Endothelial cell of umbilical vein (primary cell): Measurements from ENCODE around the gene TMEM229B. TPM values are rescaled to one million over a fixed set of nuclear protein-coding genes. Genes with fewer than 3 reads are reported as not detected.

Experiments used
- BruUV-seq: library from RNA; stranded (reverse); fragments of 400-500 nt; replicated peaks from 2 replicates; lab custom pipeline; 2021; lab: Mats Ljungman, UMichigan
- CTCF ChIA-PET: fragments of 300-600, 350-600 bp; sonication (Branson Sonifier 250); formaldehyde crosslinking; loops from one replicate; lab custom pipeline; 2021; ENCODE audit warnings: antibody characterized with exemption, inconsistent platforms; lab: Charles Lee
- POLR2A ChIA-PET: fragments of 300-600, 350-600 bp; sonication (Branson Sonifier 250); formaldehyde crosslinking; loops from one replicate; lab custom pipeline; 2021; ENCODE audit warnings: antibody characterized with exemption, inconsistent platforms; lab: Charles Lee
- DNase-seq: peaks from one replicate; pipeline ENCODE4 v3.0.0-alpha.2; 2011; ENCODE audit warnings: low read depth, low spot score
- FAIRE-seq: peaks from 2 replicates; lab custom pipeline; 2011; peaks lifted over from hg19 to GRCh38; lab: Jason Lieb, UNC
- H2AFZ ChIP-seq: 2 replicates; pipeline ENCODE4 v1.6.0; 2012; ENCODE audit warnings: low read depth, low read length, control low read depth, inconsistent platforms
- H3K27ac ChIP-seq: 2 replicates; pipeline ENCODE4 v1.5.1; 2011; ENCODE audit warnings: low read depth, mild to moderate bottlenecking, control low read depth, low read length, moderate library complexity; ENCODE audit not compliant: insufficient read depth
- H3K27me3 ChIP-seq, 2 experiments: 2 replicates each; pipeline versions ENCODE4 v1.6.0 to v1.6.1; 2011; ENCODE audit warnings: low read length in 2 of 2, mixed read lengths in 1 of 2; ENCODE audit not compliant: control insufficient read depth in 2 of 2, insufficient read depth in 2 of 2
- H3K36me3 ChIP-seq, 2 experiments: 2 replicates in 1 of 2; 3 replicates in 1 of 2; pipeline ENCODE4 v1.5.1; 2011; ENCODE audit warnings: low read length in 2 of 2, mild to moderate bottlenecking in 1 of 2, moderate library complexity in 1 of 2; ENCODE audit not compliant: control insufficient read depth in 2 of 2, insufficient read depth in 2 of 2; ENCODE audit errors: extremely low read depth in 1 of 2
- H3K4me1 ChIP-seq: 3 replicates; pipeline ENCODE4 v1.5.1; 2011; ENCODE audit warnings: mild to moderate bottlenecking, low read length; ENCODE audit not compliant: control insufficient read depth, insufficient read depth; ENCODE audit errors: extremely low read depth
- H3K4me2 ChIP-seq: 2 replicates; pipeline ENCODE4 v1.6.1; 2011; ENCODE audit warnings: low read length, control low read depth, mixed read lengths; ENCODE audit not compliant: insufficient read depth
- H3K4me3 ChIP-seq, 3 experiments: fragments of 200-600 bp in 1 of 3; sonication (generic), shearing (Covaris generic) in 1 of 3; replicated peaks in 1 of 3; 2 replicates each; pipeline ENCODE4 v1.5.1; 2011 to 2016; ENCODE audit warnings: control low read depth in 3 of 3, low read length in 3 of 3, mild to moderate bottlenecking in 2 of 3, inconsistent platforms in 1 of 3, low read depth in 1 of 3, moderate library complexity in 1 of 3; ENCODE audit not compliant: insufficient read depth in 1 of 3
- H3K79me2 ChIP-seq: 2 replicates; pipeline ENCODE4 v1.6.0; 2012; ENCODE audit warnings: low read length, inconsistent platforms; ENCODE audit not compliant: control insufficient read depth, insufficient read depth
- H3K9ac ChIP-seq: replicated peaks from 2 replicates; pipeline ENCODE3; 2011; ENCODE audit warnings: low read length, control low read depth; ENCODE audit not compliant: insufficient read depth; ENCODE audit errors: extremely low read depth
- H3K9me1 ChIP-seq: replicated peaks from 3 replicates; pipeline ENCODE4 v1.6.0; 2011; ENCODE audit warnings: mild to moderate bottlenecking, low read length; ENCODE audit not compliant: control insufficient read depth, insufficient read depth; ENCODE audit errors: extremely low read depth
- H3K9me3 ChIP-seq: replicated peaks from 2 replicates; pipeline ENCODE4 v1.5.1; 2012; ENCODE audit warnings: low read length, inconsistent platforms; ENCODE audit not compliant: control insufficient read depth, insufficient read depth
- H4K20me1 ChIP-seq: replicated peaks from 2 replicates; pipeline ENCODE3; 2011; ENCODE audit warnings: mild to moderate bottlenecking, low read length; ENCODE audit not compliant: control insufficient read depth, insufficient read depth; ENCODE audit errors: extremely low read depth
- CTCF ChIP-seq, 2 donors: IDR thresholded peaks; 1 replicate in 1 of 2; 2 replicates in 1 of 2; pipeline ENCODE4 v1.5.1; 2011; ENCODE audit warnings: low read length in 2 of 2, mild to moderate bottlenecking in 2 of 2, moderate library complexity in 2 of 2, control low read depth in 1 of 2, inconsistent platforms in 1 of 2, low read depth in 1 of 2; ENCODE audit not compliant: insufficient read depth in 1 of 2; ENCODE audit errors: extremely low read depth in 1 of 2
- EZH2 ChIP-seq: IDR thresholded peaks from 2 replicates; pipeline ENCODE4 v1.6.1; 2012; ENCODE audit warnings: borderline replicate concordance, low read depth, mild to moderate bottlenecking, moderate library complexity, low read length, inconsistent platforms; ENCODE audit not compliant: severe bottlenecking
- FOS ChIP-seq: IDR thresholded peaks from 2 replicates; pipeline ENCODE4 v1.6.1; 2011; ENCODE audit warnings: mild to moderate bottlenecking, low read length, moderate library complexity, borderline replicate concordance; ENCODE audit not compliant: insufficient read depth
- GATA2 ChIP-seq: IDR thresholded peaks from 2 replicates; pipeline ENCODE4 v1.7.0; 2011; ENCODE audit warnings: low read depth, mild to moderate bottlenecking, moderate library complexity, mixed read lengths, low read length; ENCODE audit not compliant: insufficient read length, insufficient read depth
- JUN ChIP-seq: IDR thresholded peaks from 2 replicates; pipeline ENCODE4 v1.6.1; 2011; ENCODE audit warnings: borderline replicate concordance, low read depth; ENCODE audit not compliant: insufficient read length, insufficient read depth
- MAX ChIP-seq: IDR thresholded peaks from 2 replicates; pipeline ENCODE4 v1.6.1; 2011; ENCODE audit not compliant: insufficient read depth, insufficient read length
- MYC ChIP-seq: IDR thresholded peaks from one replicate; pipeline ENCODE4 v1.6.1; 2011; ENCODE audit warnings: mild to moderate bottlenecking, low read depth, low read length
- POLR2A ChIP-seq: IDR thresholded peaks from 2 replicates; pipeline ENCODE4 v1.6.1; 2012; ENCODE audit warnings: low read depth, mild to moderate bottlenecking, control low read depth, low read length
- POLR2AphosphoS5 ChIP-seq: IDR thresholded peaks from 2 replicates; pipeline ENCODE4 v1.6.1; 2012; ENCODE audit warnings: low read depth, mild to moderate bottlenecking, control low read depth, low read length, moderate library complexity; ENCODE audit not compliant: insufficient read depth
- dilution Hi-C: fragments of 300-500 bp; cut with MboI; formaldehyde crosslinking; loops from one replicate; pipeline ENCODE4 v1.15.0; 2019; ENCODE audit warnings: low sequenced_read_pairs; ENCODE audit not compliant: extremely low pct_ligation_motif_present
- intact Hi-C: fragments of 100-400 bp; cut with micrococcal nuclease; formaldehyde crosslinking; loops from one replicate; pipeline ENCODE4 v1.10.0; 2022
- polyA plus RNA-seq, 4 experiments: library from polyadenylated mRNA; depleted of rRNA in 3 of 4; stranded (reverse) in 3 of 4; unstranded in 1 of 4; fragments of >200 nt; gene quantifications; 2 replicates each; pipeline versions ENCODE4 v1.2.1 to v1.2.3, GENCODE V29; 2011 to 2012; ENCODE audit warnings: missing spikeins in 1 of 4
- total RNA-seq: library from RNA; stranded (reverse); gene quantifications from 2 replicates; pipeline ENCODE4 v1.2.3, GENCODE V29; 2021

TMEM229B gene
- total and polyA plus RNA-seq, 2 donors (not counting 3 experiments of a cell fraction or from before 2014, with no cell fraction given): 0.03 TPM; not detected in 1

DNA sequence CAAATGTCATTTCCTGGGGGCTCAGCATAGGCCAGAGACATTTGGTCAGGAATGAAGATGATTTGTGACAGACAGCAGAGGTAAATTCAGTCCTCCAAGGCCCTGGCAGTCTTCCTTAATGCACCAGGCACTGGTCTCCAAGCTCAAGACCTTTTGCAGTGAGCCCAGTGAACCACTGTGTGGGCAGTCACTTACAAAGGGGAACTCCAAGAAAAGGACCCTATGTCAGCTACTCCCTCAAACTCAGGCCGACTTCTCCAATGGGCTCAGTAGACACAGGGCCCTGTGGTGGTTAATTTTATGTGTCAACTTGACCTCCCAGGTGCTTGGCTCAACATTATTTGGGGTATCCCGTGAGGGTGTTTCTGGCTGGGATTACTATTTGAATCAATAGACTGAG lies 47.3 kb downstream of the TMEM229B start:
- no peak overlapping the region for H3K4me3 ChIP-seq
- no peak overlapping the region for H2AFZ ChIP-seq
- ChIA-PET CTCF (interaction anchor here (1.1 to 1.2 kb wide), 2 partner anchors 86 to 143 kb away, joined by 3 read pairs; no protein-coding TSS in a partner anchor), POLR2A (no interaction called here)
- intact Hi-C loops (no loop called here), dilution Hi-C loops (no loop called here)
- no peaks in the 10 kb centered on the region for H3K9me1 ChIP-seq
- no TSS peak for BruUV-seq
- no peaks in the 10 kb centered on the region for H3K36me3 ChIP-seq
- no peaks in the 10 kb centered on the region for H3K79me2 ChIP-seq
- no peak for FAIRE-seq
- H4K20me1 ChIP-seq: no peaks in the 10 kb centered on the region
- peaks cover 9% of the 10 kb centered on the region for H3K4me1 ChIP-seq
- TF ChIP-seq GATA2: no peak
- TF ChIP-seq MAX: no peak
- no peak for TF ChIP-seq CTCF (IDR thresholded peaks at IDR 0.05; ENCODE audit: extremely low read depth in 1 of 2, insufficient read depth in 1 of 2, low read depth in 1 of 2, low read length in 2 of 2)
- no peak for TF ChIP-seq POLR2A
- TF ChIP-seq MYC: no peak
- no peak for TF ChIP-seq EZH2
- TF ChIP-seq POLR2AphosphoS5: no peak
- TF ChIP-seq FOS: no peak
- no peak for TF ChIP-seq JUN
- no peaks in the 10 kb centered on the region for H3K9me3 ChIP-seq
- no peak overlapping the region for H3K27ac ChIP-seq
- no peak for DNase-seq
- peaks cover 0 to 3% of the 10 kb centered on the region in 2 experiments for H3K27me3 ChIP-seq
- no peak overlapping the region for H3K9ac ChIP-seq
- no peak overlapping the region for H3K4me2 ChIP-seq
